M059J (cell line): Measurements from ENCODE around the gene POLR2I. TPM values are rescaled to one million over a fixed set of nuclear protein-coding genes. Genes with fewer than 3 reads are reported as not detected.
"Not testable (repeated sequence)": the region's sequence is repeated elsewhere in the genome, so short reads cannot be mapped to it uniquely, and the experiment has no call there.

Experiments used
- DNase-seq: peaks from one replicate; pipeline ENCODE4 v3.0.0-alpha.2; 2012; ENCODE audit warnings: low read depth
- total RNA-seq: library from RNA; depleted of rRNA; stranded (reverse); fragments of >200 nt; shearing (Covaris generic); gene quantifications from 2 replicates; pipeline ENCODE4 v1.2.3, GENCODE V29; 2014

The POLR2I gene
- total RNA-seq, 1 experiment from 2014 or later, result 90.4 TPM

DNA sequence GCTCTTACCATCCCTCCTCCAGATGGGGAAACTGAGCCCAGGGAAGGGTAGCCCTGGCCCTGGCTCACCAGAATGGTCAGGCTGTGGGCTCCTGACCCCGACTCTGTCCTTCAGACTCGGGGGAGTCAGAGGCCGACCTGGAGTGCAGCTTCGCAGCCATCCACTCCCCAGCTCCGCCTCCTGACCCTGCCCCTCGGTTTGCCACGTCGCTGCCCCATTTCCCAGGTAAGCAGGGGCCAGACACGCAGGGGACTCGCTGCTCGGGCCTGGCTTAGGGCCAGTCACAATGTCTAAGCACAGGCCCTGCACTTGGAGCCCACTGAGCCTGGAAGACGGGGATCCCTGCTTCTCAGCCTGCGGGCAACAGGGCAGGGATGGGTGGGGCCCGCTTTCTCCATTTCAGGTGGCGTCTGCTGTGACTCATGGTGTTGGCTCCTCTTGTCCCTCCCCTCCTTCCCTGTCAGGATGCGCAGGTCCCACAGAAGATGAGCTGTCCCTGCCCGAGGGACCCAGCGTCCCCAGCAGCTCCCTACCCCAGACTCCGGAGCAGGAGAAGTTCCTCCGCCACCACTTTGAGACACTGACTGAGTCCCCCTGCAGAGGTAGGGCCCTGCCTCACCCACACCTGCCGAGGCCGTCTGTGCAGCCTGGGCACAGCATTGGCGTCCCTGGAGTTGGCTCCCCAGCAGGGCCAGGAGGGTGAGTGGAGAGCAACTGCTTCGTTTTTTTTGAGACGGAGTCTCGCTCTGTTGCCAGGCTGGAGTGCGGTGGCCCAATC is 12.9 kb downstream of the POLR2I start:
- no peak for DNase-seq

DNA sequence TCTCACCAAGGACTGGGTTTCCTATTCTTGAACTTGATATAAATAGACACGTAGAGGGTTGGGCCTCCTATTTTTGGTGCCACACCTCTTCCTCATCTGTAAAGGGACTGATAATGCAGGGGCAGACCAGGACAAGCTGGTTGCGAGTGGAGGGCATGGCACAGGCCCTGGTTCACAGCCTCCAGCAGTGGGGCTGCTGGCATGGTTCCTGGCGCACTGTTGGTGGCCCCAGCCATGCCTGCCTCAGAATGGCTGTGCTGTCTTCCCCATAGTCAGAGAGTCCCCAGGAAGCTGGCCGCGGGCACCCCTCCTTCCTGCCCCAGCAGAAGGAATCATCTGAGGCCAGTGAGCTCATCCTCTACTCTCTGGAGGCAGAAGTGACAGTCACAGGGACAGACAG is 14.2 kb downstream of the POLR2I start:
- DNase-seq, result no peak

DNA sequence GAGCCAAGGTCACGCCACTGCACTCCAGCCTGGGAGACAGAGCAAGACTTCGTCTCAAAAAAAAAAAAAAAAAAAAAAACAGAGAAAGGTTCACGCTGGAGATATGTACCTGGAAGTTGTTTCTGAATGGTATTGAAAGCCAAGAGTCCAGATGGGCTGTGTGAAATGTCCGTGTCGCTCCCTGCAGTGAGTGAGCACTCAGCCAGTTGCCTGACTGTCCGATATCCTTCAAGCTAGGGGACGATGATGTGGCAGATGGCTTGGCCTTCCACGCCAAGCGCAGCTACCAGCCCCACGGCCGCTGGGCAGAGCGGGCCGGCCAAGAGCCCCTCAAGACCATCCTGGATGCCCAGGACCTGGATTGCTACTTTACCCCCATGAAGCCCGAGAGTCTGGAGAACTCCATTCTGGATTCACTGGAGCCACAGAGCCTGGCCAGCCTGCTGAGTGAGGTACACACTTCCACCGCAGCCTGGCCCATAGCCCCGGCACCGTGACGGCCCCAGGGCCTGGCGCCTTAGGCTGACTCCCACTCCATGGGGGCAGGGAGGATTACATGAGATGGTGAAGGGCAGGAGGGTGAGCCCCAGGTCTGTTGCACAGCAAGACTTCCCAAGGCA is 15.4 kb downstream of the POLR2I start:
- DNase-seq, result no peak

DNA sequence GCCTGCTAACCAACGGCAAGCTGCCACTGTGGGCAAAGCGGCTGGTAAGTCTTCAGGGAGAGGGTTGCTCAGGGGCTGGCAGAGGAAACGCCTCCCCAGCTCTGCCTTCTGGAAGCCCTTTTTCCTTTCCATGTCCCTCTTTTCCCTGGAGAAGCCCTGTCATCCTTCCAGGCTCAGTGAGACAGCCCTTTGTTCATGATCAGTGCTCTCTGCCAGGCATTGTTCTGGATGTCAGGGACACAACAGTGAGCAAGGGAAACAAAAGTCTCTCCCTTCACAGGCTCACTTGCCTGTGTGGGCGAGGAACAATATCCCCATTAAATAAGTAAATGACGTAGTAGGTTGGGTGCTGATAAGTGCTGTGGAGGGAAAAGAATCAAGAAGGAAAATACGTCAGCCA is 17.6 kb downstream of the POLR2I start:
- no peak for DNase-seq

DNA sequence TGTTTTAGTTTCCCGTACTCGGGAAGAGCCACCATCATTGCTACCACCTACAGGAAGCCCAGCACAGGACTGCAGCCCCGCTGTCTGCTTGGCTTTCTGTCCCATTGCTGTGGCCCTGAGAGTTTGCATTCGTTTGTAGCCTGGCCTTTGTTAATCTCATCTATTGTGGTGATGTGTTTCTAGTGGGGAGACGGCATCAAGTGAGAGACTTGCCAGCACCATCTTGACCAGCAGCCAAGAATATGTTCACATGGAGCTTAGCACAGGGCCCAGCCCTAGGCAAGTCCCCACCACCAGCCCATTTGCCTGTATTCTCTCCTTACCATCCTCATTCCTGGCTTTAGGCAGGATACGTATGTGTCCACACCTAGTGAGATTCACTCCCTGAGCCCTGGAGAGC is 21.0 kb downstream of the POLR2I start:
- no peak for DNase-seq

DNA sequence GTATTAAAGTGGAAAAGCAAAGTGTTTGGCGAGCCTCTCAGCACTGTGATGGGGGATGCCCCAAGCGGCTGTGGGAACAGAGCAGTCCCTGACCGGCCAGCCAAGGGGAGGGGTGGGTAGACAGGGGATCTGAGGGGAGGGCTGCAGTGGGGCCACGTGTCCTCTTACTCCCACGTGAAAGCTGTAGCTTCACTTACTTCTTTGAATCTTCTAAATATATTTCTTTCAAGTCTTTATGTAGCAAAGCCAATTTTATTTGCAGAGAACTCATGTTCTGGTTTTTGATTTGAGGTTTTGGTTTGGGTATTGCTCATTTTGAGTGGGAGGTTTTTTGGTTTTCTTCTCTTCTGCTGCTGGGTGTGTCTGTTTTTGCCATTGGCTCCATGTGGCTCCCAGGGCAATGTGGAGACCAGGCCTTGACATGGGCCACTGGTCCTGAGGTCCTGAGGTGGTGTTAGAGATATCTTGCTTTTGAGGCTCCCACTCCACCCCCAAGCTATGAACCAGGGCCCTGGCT is 21.5 kb downstream of the POLR2I start:
- no peak for DNase-seq

DNA sequence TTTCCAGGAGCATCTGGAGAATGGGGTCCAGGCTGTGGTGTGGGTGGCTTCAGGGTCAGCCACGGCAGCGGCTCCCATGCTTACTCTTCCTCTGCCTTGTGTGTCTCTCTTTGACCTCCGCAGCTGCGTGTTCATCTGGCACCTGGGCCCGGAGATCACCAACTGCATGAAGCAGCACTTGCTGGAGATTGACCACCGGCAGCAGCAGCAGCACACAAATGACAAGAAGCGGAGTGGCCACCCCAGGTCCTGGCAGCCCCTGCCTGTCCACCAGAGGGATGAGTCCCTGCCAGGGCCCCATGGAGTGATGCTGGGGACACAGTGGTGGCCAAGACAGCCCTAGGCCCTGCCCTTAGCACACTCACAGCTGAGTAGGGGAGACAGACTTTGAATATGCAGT is 22.1 kb downstream of the POLR2I start:
- no peak for DNase-seq

DNA sequence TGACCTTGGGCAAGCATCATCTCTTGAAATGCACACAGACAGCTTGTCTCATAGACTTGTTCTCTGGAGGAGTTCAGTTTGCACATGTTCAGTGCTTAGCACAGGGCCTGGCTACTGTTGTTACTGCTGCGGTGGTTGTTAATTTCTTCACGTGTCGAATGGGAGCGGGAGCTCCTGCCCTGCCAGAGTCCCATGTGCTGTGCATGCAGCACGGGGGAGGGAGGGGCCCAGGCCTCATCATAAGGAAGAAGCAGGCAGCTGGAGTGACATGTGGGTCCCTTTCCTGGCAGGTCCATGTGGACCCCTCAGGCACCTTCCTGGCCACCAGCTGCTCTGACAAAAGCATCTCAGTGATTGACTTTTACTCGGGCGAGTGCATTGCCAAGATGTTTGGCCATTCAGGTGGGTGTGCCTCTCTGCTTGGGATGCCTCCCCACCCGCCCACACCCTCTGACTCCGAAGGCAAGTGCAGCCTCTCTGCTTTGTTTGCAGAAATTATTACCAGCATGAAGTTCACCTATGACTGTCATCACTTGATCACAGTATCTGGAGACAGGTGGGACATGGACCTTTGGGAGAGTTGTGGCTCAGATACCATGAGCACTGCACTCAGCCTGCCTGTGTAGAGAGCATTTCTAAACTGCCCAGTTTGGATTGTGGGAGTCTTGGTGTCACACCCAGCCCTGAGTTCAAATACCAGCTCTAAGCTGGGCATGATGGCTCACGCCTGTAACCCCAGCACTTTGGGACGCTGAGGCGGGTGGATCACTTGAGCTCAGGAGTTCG is 23.6 kb downstream of the POLR2I start:
- no peak for DNase-seq

DNA sequence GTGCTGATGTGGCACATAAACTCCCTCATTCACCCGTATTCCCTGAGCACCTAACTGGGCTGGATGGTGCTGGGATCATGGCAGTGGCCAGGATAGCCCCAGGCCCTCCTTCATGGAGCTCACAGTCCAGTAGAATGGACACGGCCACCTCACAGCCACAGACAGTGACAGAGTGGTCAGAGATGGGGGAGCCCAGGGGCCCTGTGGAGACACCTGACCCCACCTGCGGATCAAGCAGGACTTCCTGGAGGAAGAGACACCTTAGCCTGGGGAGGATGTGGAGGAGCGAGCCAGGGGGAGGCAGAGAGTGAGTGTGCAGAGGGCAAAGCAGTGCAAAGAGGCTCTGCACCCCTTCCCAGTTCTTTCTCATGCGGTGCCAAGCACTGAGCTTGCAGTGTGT is 24.8 kb downstream of the POLR2I start:
- no peak for DNase-seq

DNA sequence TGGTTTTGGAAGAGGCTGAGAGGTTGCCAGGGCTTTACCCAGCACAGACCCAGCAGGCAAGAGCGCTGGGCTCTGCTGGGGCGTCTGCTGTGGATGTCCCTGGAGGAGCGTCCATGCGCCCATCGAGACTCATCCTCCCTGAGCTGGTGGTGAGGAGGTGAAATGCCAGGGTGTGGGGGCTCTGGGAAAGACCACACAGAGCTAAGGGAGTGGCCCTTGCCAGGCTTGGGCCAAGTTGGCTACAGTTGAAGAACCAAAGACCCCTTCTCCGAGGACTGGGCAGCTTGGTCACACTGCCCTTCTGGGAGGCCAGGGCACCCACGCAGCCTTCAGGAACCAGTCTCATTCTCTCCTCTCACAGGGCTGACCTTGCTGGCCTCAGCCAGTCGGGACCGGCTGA is 28.3 kb downstream of the POLR2I start:
- no peak for DNase-seq

DNA sequence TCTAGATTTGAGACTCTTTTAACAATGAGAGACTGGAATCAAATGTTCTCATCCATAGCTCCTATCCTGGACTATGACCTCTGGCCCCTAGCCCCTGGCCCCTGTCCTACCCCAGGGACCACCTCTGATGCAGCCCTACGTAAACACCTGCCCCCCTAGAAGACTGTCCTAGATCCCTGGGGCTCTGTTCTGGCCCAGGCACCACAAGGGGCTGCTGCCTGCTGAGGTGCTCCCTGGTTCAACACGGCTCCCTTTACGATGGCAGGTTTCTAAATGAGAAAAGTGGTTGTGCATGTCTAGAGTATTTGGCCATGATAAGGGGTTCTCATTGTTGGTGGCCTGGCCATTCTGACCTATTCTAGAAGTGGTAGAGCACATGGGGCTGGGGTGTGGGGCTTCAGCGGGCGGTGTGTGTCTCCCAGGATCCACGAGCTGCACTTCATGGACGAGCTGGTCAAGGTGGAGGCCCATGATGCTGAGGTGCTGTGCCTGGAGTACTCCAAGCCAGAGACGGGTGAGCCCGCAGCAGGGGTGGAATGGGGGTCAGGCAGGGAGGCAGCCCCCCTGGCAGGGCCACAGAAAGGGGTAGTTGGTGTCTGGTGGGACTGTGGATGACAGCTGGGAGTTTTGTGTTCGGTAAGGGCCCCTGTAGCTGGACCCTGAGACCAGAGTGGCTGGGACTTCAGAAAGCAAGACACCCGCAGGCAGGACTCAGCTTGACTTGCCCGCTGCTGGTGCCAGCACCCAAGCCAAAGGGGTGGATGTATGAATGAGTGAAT is 30.3 kb downstream of the POLR2I start:
- no peak for DNase-seq

DNA sequence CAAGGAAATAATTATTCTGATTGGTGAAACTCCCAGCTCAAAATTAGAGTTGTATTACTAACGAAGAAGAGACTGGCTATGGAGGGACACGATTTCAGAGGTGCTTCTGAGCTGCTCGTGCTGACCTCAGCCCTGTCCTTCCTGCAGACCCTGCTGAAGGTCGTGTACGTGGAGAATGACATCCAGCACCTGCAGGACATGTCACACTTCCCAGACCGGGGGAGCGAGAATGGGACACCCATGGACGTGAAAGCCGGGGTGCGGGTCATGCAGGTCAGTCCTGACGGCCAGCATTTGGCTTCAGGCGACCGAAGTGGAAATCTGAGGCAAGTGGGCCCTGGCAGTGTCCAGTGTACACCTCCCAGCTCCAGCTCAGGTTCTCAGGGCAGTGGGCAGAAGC is 31.8 kb downstream of the POLR2I start:
- no peak for DNase-seq

DNA sequence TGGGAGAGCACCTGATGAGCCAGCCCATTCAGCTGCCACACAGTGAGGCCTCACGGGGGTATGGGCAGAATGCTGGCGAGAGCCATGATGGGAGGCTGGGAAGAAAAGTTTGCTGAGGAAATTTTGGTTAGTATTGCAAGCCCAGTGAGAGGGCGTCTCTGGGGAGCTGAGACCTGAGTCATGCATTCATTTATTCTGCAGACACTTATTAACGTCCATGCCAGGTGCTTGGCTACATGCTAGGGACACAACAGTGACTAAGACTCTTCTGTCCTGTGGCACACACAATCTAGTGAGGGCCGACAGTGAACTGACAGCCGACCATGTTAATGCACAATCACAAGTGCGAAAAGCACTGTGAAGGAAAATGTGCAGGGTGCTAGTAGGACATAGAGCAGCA is 32.8 kb downstream of the POLR2I start:
- no peak for DNase-seq

DNA sequence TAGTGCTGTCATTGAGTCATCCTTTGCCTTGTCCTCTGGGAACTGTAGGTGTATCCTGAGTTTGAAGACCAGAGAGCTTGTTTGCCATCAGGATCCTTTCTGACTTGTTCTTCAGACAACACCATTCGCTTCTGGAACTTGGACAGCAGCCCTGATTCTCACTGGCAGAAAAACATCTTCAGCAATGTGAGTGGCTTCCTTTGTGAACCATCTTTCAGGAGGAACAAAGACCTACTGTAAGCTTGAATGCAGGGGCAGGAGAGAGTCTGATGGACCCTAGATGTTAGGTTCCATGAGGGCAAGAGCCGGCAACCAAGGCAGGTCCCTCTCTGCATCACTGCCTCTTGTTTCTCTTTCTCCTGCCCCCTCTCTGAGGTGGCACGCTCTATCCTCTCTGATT is 33.3 kb downstream of the POLR2I start:
- DNase-seq, result no peak

DNA sequence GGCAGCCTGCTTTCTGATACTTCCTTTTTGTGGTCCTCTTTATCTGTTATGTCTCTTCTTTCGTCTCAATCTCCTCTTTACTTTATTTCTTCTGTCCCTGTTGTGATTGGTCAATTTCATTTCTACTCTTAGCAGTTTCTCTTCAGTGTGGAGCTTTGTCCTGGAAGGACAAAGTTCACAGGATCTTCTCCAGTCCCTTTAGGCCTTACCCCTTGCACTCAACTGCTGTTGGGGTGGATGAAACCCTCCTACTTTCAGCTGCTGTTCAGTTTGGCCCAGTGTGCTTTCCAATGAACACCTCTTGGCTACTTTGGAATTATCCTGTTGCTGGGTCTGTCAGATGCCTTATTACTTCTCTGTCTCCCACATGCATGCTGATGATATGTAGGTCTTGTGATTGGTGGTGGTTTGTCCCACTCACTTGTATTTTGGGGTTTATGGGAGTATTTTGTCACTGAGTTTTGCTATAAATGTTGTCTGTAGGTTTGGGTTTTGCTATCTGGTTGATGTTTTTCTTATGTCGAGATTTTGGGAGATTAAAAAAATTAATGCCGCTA is 35.2 kb downstream of the POLR2I start:
- DNase-seq, result no peak

DNA sequence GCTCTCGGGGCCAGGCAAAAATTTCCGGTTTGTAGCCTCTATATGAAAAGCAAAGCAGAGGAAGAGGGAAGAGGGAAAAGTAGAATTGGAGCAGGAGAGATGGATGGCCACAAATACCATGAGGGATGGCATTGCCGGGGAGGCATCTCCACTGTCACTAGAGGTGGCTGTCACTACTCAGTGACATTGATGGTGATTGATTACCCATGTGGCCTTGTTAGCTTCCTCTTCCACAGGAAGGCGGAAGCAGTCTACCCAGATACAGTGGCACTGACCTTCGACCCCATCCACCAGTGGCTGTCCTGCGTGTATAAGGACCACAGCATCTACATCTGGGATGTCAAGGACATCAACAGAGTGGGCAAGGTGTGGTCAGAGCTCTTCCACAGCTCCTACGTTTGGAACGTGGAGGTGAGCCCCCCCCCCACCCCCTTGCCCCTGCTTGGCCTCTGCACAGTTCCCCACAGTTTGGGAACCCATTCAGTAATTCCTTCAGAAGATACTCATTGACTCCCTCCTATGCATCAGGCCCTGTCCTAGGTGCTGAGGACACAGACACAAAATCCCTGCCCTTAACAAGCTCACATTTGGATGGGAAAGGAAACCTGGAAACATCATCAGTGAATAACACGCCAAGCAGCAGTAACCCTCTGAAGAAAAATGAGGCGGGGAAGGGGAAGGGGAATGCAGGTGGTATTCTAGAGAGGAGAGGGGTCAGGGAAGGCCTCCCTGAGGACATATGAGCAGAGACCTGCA is 41.4 kb downstream of the POLR2I start:
- no peak for DNase-seq

DNA sequence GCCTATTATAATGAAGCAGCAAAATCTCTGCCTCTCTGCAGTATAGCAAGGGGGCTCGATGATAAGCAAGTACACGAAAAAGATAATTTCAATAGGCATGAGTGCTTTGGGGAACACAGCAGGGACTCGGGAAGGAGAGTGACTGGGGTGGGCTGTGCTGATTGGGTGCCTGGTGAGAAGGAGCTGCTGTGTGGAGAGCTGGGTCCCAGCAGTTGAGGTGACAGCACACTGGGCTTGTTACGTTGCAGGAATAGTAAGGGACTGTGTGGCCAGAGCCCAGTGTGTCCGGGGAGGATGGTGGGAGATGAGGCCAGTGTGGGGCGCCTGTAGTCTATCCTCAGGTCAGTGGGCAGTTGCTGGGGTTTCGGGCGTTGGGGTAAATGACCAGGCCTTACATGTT is 42.6 kb downstream of the POLR2I start:
- no peak for DNase-seq

DNA sequence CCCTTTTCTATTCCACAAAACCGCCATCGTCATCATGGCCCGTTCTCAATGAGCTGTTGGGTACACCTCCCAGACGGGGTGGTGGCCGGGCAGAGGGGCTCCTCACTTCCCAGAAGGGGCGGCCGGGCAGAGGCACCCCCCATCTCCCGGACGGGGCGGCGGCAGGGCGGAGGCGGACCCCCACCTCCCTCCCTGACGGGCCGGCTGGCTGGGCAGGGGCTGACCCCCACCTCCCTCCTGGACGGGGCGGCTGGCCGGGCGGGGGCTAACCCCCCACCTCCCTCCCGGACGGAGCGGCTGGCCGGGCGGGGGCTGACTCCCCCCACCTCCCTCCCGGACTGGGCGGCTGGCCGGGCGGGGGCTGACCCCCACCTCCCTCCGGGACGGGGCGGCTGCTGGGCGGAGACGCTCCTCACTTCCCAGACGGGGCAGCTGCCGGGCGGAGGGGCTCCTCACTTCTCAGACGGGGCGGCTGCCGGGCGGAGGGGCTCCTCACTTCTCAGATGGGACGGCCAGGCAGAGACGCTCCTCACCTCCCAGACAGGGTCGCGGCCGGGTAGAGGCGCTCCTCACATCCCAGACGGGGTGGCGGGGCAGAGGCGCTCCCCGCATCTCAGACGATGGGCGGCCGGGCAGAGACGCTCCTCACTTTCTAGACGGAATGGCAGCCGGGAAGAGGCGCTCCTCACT is 45.7 kb downstream of the POLR2I start:
- DNase-seq, result not testable (repeated sequence)

DNA sequence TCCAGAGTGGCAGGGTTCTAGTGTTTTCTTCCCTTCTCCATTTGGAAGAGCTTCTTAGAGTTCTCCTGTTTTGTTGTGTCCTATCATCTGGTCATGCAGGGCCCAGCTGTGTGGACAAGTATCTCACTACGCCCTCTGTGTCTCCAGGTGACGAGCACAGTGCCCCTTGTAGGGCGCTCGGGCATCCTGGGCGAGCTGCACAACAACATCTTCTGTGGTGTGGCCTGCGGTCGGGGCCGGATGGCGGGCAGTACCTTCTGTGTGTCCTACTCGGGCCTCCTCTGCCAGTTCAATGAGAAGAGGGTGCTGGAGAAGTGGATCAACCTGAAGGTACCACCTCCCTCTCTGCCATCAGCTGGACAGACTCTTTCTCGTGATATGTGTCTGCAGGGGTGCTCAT is 47.0 kb downstream of the POLR2I start:
- DNase-seq, result no peak

DNA sequence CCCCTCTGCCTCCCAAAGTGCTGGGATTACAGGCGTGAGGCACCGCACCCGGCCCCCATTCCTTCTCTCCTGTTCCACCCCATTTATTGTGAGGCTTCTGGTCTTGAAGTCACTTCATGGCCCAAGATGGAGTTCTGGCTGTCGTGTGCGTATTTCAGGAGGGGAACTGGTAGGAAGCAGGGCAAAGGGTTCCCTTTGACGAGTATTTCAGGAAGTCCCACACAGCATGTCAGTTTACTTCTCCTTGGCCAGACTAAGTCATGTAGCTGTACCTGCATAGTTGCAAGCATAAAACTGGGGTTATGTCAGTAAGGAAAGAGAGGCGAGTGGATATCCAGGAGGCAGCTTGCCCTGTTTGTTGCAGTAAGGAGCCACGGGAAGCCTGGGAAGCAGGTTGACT is 49.8 kb downstream of the POLR2I start:
- no peak for DNase-seq
